ENCODE measurements around the gene EN1. TPM values are rescaled to one million over a fixed set of nuclear protein-coding genes. Genes with fewer than 3 reads are reported as not detected.

EN1 gene
- total RNA-seq (ENCODE audit: insufficient read depth, low replicate concordance) = 1.2 TPM

GRCh38 chr2:118846953-118847761 is at the start of gene EN1:
TSS of gene EN1 (minus strand) at chr2:118847648. CDS start at chr2:118847167, 481 bp downstream.
- DNase-seq (ENCODE audit: low spot score) = peak; percentile 39

- DNase-seq (ENCODE audit: low spot score) = no peak
These were observed 45.7 kb upstream of the EN1 start for GRCh38 chr2:118893100-118893499.

- no peak for DNase-seq (ENCODE audit: low spot score)
These were observed 42.5 kb upstream of the EN1 start for GRCh38 chr2:118889995-118890394.

GRCh38 chr2:118883792-118884191 is 36.3 kb upstream of the EN1 start:
- no peak for DNase-seq (ENCODE audit: low spot score)

GRCh38 chr2:118882693-118883336 is 35.4 kb upstream of the EN1 start:
- DNase-seq (ENCODE audit: low spot score) = peak; percentile 14

GRCh38 chr2:118881490-118882129 is 34.2 kb upstream of the EN1 start:
- DNase-seq (ENCODE audit: low spot score) = peak; percentile 13

- no peak for DNase-seq (ENCODE audit: low spot score)
These were observed 33.1 kb upstream of the EN1 start for GRCh38 chr2:118880501-118880900.

- DNase-seq (ENCODE audit: low spot score) = no peak
These were observed 31.2 kb upstream of the EN1 start for GRCh38 chr2:118878531-118879149.

- no peak for DNase-seq (ENCODE audit: low spot score)
These were observed 27.9 kb upstream of the EN1 start for GRCh38 chr2:118875318-118875717.

- no peak for DNase-seq (ENCODE audit: low spot score)
These were observed 26.9 kb upstream of the EN1 start for GRCh38 chr2:118874324-118874723.

- DNase-seq (ENCODE audit: low spot score) = peak; percentile 59
These were observed 17.7 kb upstream of the EN1 start for GRCh38 chr2:118865106-118865505.

- no peak for DNase-seq (ENCODE audit: low spot score)
These were observed 16.8 kb upstream of the EN1 start for GRCh38 chr2:118864207-118864606.

- DNase-seq (ENCODE audit: low spot score) = no peak
These were observed 14.3 kb upstream of the EN1 start for GRCh38 chr2:118861731-118862130.

- DNase-seq (ENCODE audit: low spot score) = no peak
These were observed 13.8 kb upstream of the EN1 start for GRCh38 chr2:118861242-118861641.

- DNase-seq (ENCODE audit: low spot score) = no peak
These were observed 13.1 kb upstream of the EN1 start for GRCh38 chr2:118860506-118860905.

GRCh38 chr2:118859157-118859770 is 11.8 kb upstream of the EN1 start:
- no peak for DNase-seq (ENCODE audit: low spot score)

- DNase-seq (ENCODE audit: low spot score) = no peak
These were observed 11.2 kb upstream of the EN1 start for GRCh38 chr2:118858485-118859156.

- DNase-seq (ENCODE audit: low spot score) = no peak
These were observed 10.4 kb upstream of the EN1 start for GRCh38 chr2:118857677-118858484.

GRCh38 chr2:118856978-118857676 is 9.7 kb upstream of the EN1 start:
- DNase-seq (ENCODE audit: low spot score) = no peak

Measured in umbilical cord (tissue), 2 donors.